NCI-H1417 (cell line): ENCODE data around the gene LOC101059915.
A peak's percentile ranks its signal among the peaks of the same experiment; 100 is the strongest.
"Not testable (repeated sequence)": the region's sequence is repeated elsewhere in the genome, so short reads cannot be mapped to it uniquely, and the experiment has no call there.

Source experiments
- DNase-seq, 3 experiments: peaks; one replicate each; lab custom pipeline; 2025; lab: John Stamatoyannopoulos, UW

Gene LOC101059915

GRCh38 chrX:71640002-71640401, 27.3 kb upstream of the LOC101059915 start:
- no peak for DNase-seq

DNA sequence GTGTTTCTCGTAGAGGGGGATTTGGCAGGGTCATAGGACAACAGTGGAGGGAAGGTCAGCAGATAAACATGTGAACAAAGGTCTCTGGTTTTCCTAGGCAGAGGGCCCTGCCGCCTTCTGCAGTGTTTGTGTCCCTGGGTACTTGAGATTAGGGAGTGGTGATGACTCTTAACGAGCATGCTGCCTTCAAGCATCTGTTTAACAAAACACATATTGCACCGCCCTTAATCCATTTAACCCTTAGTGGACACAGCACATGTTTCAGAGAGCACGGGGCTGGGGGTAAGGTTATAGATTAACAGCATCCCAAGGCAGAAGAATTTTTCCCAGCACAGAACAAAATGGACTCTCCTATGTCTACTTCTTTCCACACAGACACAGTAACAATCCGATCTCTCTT, 22.9 kb upstream of the LOC101059915 start:
- not testable (repeated sequence) for DNase-seq

DNA sequence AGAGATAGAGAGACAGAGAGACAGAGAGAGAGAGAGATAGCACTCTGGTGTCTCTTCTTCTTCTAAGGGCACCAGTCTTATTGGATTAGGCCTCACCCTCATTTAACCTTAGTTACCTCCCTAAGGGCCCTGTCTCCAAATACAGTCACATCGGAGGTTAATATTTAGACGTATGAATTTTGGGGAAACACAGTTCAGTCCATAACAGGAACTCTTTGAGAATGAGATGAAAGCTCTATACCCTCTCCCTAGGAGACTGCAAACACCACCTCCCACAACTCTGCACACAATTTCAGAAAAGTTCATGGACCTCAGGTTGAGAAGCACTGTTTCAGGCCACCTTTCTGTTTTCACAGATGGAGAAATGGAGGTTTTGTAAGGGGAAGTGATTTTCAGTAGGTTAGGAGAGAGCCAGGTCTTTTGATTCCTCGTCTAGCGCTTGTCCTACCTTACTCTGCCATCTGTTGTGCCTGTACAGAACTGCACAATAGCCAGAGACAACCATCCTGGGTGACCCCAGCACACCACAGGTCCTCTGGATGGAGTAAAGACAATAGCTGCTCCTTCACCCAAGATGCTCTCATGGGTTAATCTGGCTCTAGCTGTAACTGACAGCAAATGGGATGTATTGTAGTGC, 16.9 kb upstream of the LOC101059915 start:
- peak in 1 of 3 experiments; percentile 43 for DNase-seq

- peak; percentile 26 to 76 (median 47) for DNase-seq
These were observed 14.9 kb upstream of the LOC101059915 start for GRCh38 chrX:71652405-71652804.

- DNase-seq: no peak
These were observed 14.0 kb upstream of the LOC101059915 start for GRCh38 chrX:71653344-71653743.

GRCh38 chrX:71657267-71657666, 10.1 kb upstream of the LOC101059915 start:
- no peak for DNase-seq

- DNase-seq: no peak
These were observed 8.0 kb upstream of the LOC101059915 start for GRCh38 chrX:71659342-71659741.

- no peak for DNase-seq
These were observed 7.4 kb upstream of the LOC101059915 start for GRCh38 chrX:71659959-71660358.

- no peak for DNase-seq
These were observed 6.6 kb upstream of the LOC101059915 start for GRCh38 chrX:71660562-71661416.

- DNase-seq: no peak
These were observed 5.4 kb upstream of the LOC101059915 start for GRCh38 chrX:71661919-71662318.

GRCh38 chrX:71662654-71663053, 4.7 kb upstream of the LOC101059915 start:
- not testable (repeated sequence) for DNase-seq

DNA sequence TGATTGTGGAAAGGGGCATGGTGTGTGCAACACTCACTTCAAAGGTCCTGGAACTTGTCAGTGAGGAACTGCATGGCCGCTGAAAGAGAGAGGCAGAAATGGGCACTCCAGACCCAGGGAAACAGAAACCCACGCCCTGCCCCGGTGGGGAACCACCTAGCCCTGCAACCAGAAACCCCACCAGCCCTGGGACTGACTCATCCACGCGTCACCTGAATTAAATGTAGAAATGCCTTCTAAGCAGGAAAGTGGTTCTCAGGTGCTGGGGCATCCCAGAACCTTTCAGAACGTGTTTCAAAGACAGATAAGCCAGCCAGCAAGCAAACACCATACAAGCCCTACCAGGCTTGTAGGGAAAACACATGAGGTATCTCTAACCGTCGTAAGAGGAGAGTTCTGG, 4.1 kb upstream of the LOC101059915 start:
- DNase-seq: not testable (repeated sequence)

GRCh38 chrX:71664202-71664601, 3.1 kb upstream of the LOC101059915 start:
- peak in 2 of 3 experiments; percentile 13 to 24 for DNase-seq

DNA sequence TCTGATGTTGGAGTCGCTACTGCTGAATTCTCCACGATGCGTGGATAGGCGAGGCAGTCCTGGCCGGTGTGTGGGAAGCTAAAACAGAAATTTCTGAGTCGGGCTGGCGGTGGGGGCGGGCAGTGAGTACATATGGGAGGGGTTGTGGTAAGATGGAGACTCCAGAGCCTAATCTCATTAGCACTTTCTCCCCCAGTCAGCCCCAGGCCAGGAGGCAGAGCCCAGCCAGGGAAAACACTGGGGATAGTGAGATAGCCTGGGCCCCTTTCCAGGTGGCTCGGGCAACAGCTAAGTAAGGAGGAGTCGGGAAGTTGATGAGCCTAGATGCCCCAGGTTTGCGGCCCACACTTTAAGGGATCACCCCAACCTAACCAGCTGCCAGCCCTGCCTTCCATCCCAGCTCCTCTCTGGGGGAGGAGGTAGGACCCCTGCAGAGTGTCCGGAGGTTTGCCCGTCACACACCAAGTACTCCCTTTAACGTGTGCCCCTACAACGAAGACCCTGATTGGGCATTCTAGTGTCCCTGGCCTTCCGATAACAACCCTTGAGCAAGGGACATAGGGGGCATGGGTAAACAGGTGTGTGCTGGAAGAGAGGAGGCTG, 2.4 kb upstream of the LOC101059915 start:
- DNase-seq: no peak

- no peak for DNase-seq
These were observed 1.6 kb upstream of the LOC101059915 start for GRCh38 chrX:71665747-71666146.

DNA sequence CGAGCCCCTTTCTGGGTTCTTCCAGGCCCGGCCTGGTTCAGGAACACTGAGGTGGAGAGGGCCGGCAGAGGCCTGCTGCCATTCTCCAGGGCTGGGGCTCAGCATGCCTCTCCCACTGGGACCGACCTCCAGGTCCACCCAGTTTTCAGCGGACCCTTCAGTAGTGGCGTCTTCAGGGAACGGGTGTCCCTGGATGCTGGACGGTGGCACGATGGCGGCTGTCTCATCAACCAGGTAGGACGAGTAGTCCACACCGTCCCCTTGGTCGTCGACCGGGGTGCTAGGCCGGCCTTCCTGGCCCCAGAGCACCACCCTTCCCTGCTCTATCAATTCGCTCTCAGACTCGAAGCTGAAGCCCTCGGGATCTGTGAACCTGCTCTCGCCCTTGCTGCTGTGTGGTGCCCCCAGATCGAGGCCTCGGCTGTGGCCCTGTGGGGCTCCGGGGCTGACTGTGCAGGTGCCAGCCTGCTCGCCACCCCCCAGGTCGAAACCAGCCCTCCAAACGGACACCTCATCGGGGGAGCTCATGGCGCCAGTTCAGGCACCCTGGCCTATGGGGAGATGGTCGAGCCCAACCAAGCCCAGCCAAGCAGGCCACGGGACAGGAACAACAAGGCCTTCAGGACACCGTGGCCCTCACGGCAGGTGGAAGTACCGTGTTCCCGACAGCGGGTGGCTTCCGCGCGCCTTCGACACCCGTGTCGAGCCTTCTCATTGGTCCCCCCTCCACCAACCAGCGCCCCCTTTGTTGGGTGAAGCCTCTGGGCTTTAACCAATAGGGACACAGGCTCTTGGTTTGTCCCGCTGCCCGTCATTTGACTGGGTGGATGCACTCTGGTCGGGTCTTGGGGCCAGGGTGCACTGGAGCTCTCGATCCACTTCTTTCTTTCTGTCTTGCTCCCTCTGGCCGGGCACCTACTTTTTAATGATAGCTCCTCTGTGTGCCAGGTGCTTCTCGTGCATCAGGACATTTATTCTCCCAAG, 814 bp upstream of the LOC101059915 start:
- no peak for DNase-seq

GRCh38 chrX:71668248-71668595, 876 bp downstream of the LOC101059915 start:
- DNase-seq: no peak

- DNase-seq: no peak
These were observed 2.1 kb downstream of the LOC101059915 start for GRCh38 chrX:71669492-71669891.

GRCh38 chrX:71669947-71670346, 2.6 kb downstream of the LOC101059915 start:
- peak in 2 of 3 experiments; percentile 12 to 39 for DNase-seq

DNA sequence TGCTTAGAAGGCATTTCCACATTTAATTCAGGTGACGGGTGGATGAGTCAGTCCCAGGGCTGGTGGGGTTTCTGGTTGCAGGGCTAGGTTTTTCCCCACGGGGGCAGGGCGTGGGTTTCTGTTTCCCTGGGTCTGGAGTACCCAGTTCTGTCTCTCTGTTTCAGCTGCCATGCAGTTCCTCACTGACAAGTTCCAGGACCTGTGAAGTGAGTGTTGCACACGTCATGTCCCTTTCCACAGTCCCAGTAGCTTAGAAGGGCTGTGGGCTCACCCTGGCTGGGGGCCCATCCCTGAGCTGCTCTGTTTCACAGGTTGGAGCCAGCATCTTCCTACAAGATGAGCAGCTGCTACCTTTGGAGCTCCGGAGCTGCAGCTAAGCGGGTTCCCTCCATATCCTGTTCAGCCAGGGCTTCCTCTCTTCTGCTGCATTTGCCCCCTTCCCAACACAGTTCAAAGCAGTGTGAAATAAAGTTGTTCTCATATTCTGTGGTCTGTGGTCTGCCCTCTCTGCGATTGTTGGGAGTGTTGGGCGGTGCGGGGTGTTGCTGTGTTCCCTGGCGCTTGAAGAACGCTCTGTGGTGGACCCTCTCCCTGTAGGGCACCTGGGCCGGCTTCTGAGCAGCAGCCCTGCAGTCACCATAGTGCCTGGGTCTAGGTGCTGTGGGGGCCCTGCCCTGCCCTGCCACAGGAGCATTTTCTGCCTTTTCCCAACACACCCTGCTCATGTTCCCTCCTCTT, 3.9 kb downstream of the LOC101059915 start:
- no peak for DNase-seq

DNA sequence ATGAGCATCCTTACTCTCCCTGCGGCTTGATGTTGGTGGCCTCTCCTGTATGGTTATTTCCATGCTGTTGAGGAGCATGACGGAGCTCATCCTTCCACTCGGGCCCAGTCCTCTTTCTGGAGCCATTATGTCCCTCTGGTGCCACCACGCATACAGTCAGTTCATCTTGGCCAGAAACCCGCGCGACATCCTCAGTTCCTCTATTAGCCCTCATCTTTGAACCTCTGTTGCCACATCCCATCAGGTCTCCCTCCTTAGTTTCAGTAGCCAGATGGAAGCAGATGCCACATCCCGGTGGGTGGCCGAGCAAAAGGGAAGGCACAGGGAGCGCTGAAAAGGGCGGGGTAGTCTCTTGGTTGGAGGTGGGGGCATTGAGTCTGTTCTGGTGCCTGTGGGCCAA, 4.6 kb downstream of the LOC101059915 start:
- no peak for DNase-seq
